A549 (cell line): ENCODE results near the gene GREB1. TPM values are rescaled to one million over a fixed set of nuclear protein-coding genes. Genes with fewer than 3 reads are reported as not detected.

Source experiments
- ATAC-seq, 2 experiments: fragments of 200-7000 bp in 1 of 2; fragments of >200 bp in 1 of 2; cut with Nextera tagmentation in 1 of 2; cut with Tn5 transposase in 1 of 2; 3 replicates each; pipeline versions ENCODE4 v1.8.0 to v1.9.1; 2018 to 2020; ENCODE audit warnings: mild to moderate bottlenecking in 1 of 2, moderate library complexity in 1 of 2
- CTCF ChIA-PET: fragments of 300-600 bp; sonication (Branson Sonifier 250); formaldehyde crosslinking; extraction: SDS; loops from one replicate; lab custom pipeline; 2021; ENCODE audit warnings: antibody characterized with exemption, inconsistent platforms; lab: Yijun Ruan, JAX
- POLR2A ChIA-PET: fragments of 350-600 bp; formaldehyde crosslinking; extraction: SDS; loops from one replicate; lab custom pipeline; 2021; ENCODE audit warnings: antibody characterized with exemption, inconsistent platforms; lab: Yijun Ruan, JAX
- DNase-seq, 2 experiments: peaks; one replicate each; pipeline versions ENCODE4 v3.0.0 to v3.0.0-alpha.2; 2011 to 2016; ENCODE audit warnings: low read depth in 1 of 2, low spot score in 1 of 2
- FAIRE-seq: peaks from 2 replicates; lab custom pipeline; 2011; peaks lifted over from hg19 to GRCh38; lab: Jason Lieb, UNC
- H3K27ac ChIP-seq, 2 experiments: fragments of >200 bp; sonication (Bioruptor Twin); formaldehyde crosslinking; 3 replicates each; pipeline ENCODE4 v1.5.1; 2016 to 2017
- H3K4me1 ChIP-seq: fragments of >200 bp; sonication (Bioruptor Twin); formaldehyde crosslinking; 3 replicates; pipeline ENCODE4 v1.6.1; 2016
- H3K4me2 ChIP-seq: fragments of >200 bp; sonication (Bioruptor Twin); formaldehyde crosslinking; 3 replicates; pipeline ENCODE4 v1.6.1; 2016
- H3K4me3 ChIP-seq: fragments of >200 bp; sonication (Bioruptor Twin); formaldehyde crosslinking; 3 replicates; pipeline ENCODE4 v1.5.1; 2016
- H3K9me3 ChIP-seq: fragments of >200 bp; sonication (Bioruptor Twin); formaldehyde crosslinking; 3 replicates; pipeline ENCODE4 v1.6.1; 2016
- BHLHE40 ChIP-seq: IDR thresholded peaks from 2 replicates; pipeline ENCODE4 v1.6.1; 2012; ENCODE audit warnings: low read depth, low read length, inconsistent platforms
- CBX8 ChIP-seq: fragments of 200-600 bp; sonication (generic); IDR thresholded peaks from 2 replicates; pipeline ENCODE4 v1.6.1; 2016
- CHD4 ChIP-seq: fragments of 200-600 bp; sonication (generic); IDR thresholded peaks from 2 replicates; pipeline ENCODE4 v1.6.1; 2016; ENCODE audit warnings: antibody characterized with exemption, mild to moderate bottlenecking, borderline replicate concordance
- EHF ChIP-seq: fragments of 250-450 bp; sonication (Bioruptor Pico); IDR thresholded peaks from 2 replicates; pipeline ENCODE4 v1.5.0; 2020; ENCODE audit warnings: mild to moderate bottlenecking
- EHMT2 ChIP-seq: fragments of 200-600 bp; sonication (generic); IDR thresholded peaks from 2 replicates; pipeline ENCODE4 v1.6.1; 2016; ENCODE audit warnings: antibody characterized with exemption, low read depth, mild to moderate bottlenecking, moderate library complexity
- EP300 ChIP-seq, 2 experiments: fragments of >200 bp; sonication (Bioruptor Twin); formaldehyde crosslinking; IDR thresholded peaks; 2 replicates in 1 of 2; 3 replicates in 1 of 2; pipeline ENCODE4 v1.6.1; 2016 to 2017
- FOXS1 ChIP-seq: fragments of 250-450 bp; sonication (Bioruptor Pico); IDR thresholded peaks from 2 replicates; pipeline ENCODE4 v1.5.0; 2020; ENCODE audit warnings: mild to moderate bottlenecking, moderate library complexity
- GATA3 ChIP-seq: IDR thresholded peaks from 2 replicates; pipeline ENCODE4 v1.6.1; 2012; ENCODE audit warnings: borderline replicate concordance
- HES2 ChIP-seq: fragments of >200 bp; sonication (Bioruptor Twin); formaldehyde crosslinking; IDR thresholded peaks from 2 replicates; pipeline ENCODE4 v1.6.1; 2016
- HOXA7 ChIP-seq: fragments of 250-450 bp; sonication (Bioruptor Pico); IDR thresholded peaks from 2 replicates; pipeline ENCODE4 v1.5.0; 2020; ENCODE audit warnings: mild to moderate bottlenecking, moderate library complexity
- HOXB5 ChIP-seq: fragments of 250-450 bp; sonication (Bioruptor Pico); IDR thresholded peaks from 2 replicates; pipeline ENCODE4 v1.5.0; 2020; ENCODE audit warnings: mild to moderate bottlenecking, moderate library complexity
- KDM1A ChIP-seq: fragments of 200-600 bp; sonication (generic); IDR thresholded peaks from 2 replicates; pipeline ENCODE4 v1.6.1; 2016; ENCODE audit warnings: low read depth, mild to moderate bottlenecking
- MAFK ChIP-seq: fragments of 450-650 bp; IDR thresholded peaks from 2 replicates; pipeline ENCODE4 v1.6.1; 2014; ENCODE audit not compliant: partially characterized antibody
- NFE2L2 ChIP-seq: fragments of 150-350 bp; conservative IDR thresholded peaks from 2 replicates; pipeline ENCODE4 v1.6.1; 2014; ENCODE audit warnings: low read length
- NR3C1 ChIP-seq: fragments of >200 bp; sonication (Bioruptor Twin); formaldehyde crosslinking; IDR thresholded peaks from 3 replicates; pipeline ENCODE4 v1.6.1; 2017
- RARB ChIP-seq: fragments of 250-450 bp; sonication (Bioruptor Pico); IDR thresholded peaks from 2 replicates; pipeline ENCODE4 v1.8.0; 2021; ENCODE audit warnings: mild to moderate bottlenecking, moderate library complexity
- SREBF2 ChIP-seq: fragments of 450-650 bp; IDR thresholded peaks from 2 replicates; pipeline ENCODE4 v1.6.1; 2014; ENCODE audit warnings: mild to moderate bottlenecking, moderate library complexity
- ZC3H11A ChIP-seq: fragments of 450-650 bp; IDR thresholded peaks from 2 replicates; pipeline ENCODE4 v1.6.1; 2014; ENCODE audit warnings: antibody characterized with exemption, mild to moderate bottlenecking
- ZNF302 ChIP-seq: fragments of 250-450 bp; sonication (Bioruptor Pico); IDR thresholded peaks from 2 replicates; pipeline ENCODE4 v1.9.0; 2021; ENCODE audit warnings: inconsistent platforms, mild to moderate bottlenecking, moderate library complexity
- ZSCAN20 ChIP-seq: fragments of 250-450 bp; sonication (Bioruptor Pico); IDR thresholded peaks from 2 replicates; pipeline ENCODE4 v1.8.0; 2022; ENCODE audit warnings: mild to moderate bottlenecking, moderate library complexity
- whole genome bisulfite sequencing: methylation state at CpG from one replicate; pipeline ENCODE4 v1.1.6; 2017; ENCODE audit errors: missing lambda C conversion rate; 5-methylcytosine and 5-hydroxymethylcytosine counted together
- polyA plus RNA-seq, 4 experiments: library from polyadenylated mRNA; depleted of rRNA in 3 of 4; stranded (reverse); fragments of >200 nt; fragmentation: RNase III in 1 of 4; extraction: RNeasy Plus Mini Kit Qiagen cat#74134 plus additional on column Dnase treatment in 1 of 4; gene quantifications; 2 replicates in 3 of 4; 3 replicates in 1 of 4; pipeline ENCODE4 v1.2.3, GENCODE V29; 2011 to 2017

GREB1 gene
- polyA plus RNA-seq, 2 of the 4 experiments (the other 2 are of a cell fraction) = 1.1 to 1.3 TPM

GRCh38 chr2:11629851-11630250 lies 96.0 kb downstream of the GREB1 start:
- CTCF ChIA-PET = interaction anchor here (1.1 to 3.9 kb wide), 3 partner anchors 46 to 497 kb away, joined by 3 to 20 read pairs (median 3); a partner anchor contains a TSS
- Histone ChIP-seq H3K27ac (no peak overlapping the region), H3K4me1 (no peaks in the 10 kb centered on the region), H3K4me2 (no peak overlapping the region), H3K4me3 (no peak overlapping the region), H3K9me3 (0 out of 3 replicates have a peak, but pooled peaks cover 3% of the 10 kb centered on the region)
- ATAC-seq (no peak; a peak in 1 of 6 replicates), FAIRE-seq (no peak), DNase-seq (no peak)
- WGBS = 70% methylated on average over 11 of the region's 11 CpGs
- TF ChIP-seq HOXB5 (CRISPR knock-in tag) (no peak), HES2 (no peak), EHF (CRISPR knock-in tag) (no peak), ZSCAN20 (CRISPR knock-in tag) (no peak), CHD4 (no peak), ZC3H11A (no peak), SREBF2 (no peak)
- POLR2A ChIA-PET = no interaction called here

- H3K9me3 ChIP-seq = 0 out of 3 replicates have a peak, but pooled peaks cover 3% of the 10 kb centered on the region
- ChIA-PET CTCF (interaction anchor here (1.1 to 3.9 kb wide), 4 partner anchors 16 to 499 kb away, joined by 3 to 20 read pairs (median 4); no protein-coding TSS in a partner anchor), POLR2A (no interaction called here)
- WGBS = 59% methylated on average over 4 of the region's 4 CpGs
- H3K4me1 ChIP-seq = no peaks in the 10 kb centered on the region
- no peak for TF ChIP-seq HOXA7
- TF ChIP-seq GATA3 = no peak
- no peak for TF ChIP-seq FOXS1 (CRISPR knock-in tag)
- TF ChIP-seq NFE2L2 = no peak
- no peak for TF ChIP-seq EP300 (IDR thresholded peaks at IDR 0.05)
- no peak for TF ChIP-seq KDM1A
- TF ChIP-seq RARB = no peak
- TF ChIP-seq ZC3H11A = no peak
- no peak for TF ChIP-seq SREBF2
- TF ChIP-seq CBX8 = no peak
- no peak for TF ChIP-seq BHLHE40
- no peak for TF ChIP-seq EHMT2
- H3K27ac ChIP-seq = no peak overlapping the region
- FAIRE-seq = no peak
- H3K4me3 ChIP-seq = no peak overlapping the region
- H3K4me2 ChIP-seq = no peak overlapping the region
- no peak for ATAC-seq
- no peak for DNase-seq
These were observed 97.0 kb downstream of the GREB1 start for GRCh38 chr2:11630855-11631254.

- CTCF ChIA-PET = interaction anchor here (1.3 to 3.9 kb wide), 3 partner anchors 15 to 500 kb away, joined by 3 to 20 read pairs (median 5); no protein-coding TSS in a partner anchor
- FAIRE-seq = no peak
- 75% methylated on average over 7 of the region's 7 CpGs for WGBS
These were observed 97.6 kb downstream of the GREB1 start for GRCh38 chr2:11631462-11631861.

GRCh38 chr2:11633923-11634478 lies 100.2 kb downstream of the GREB1 start:
- H3K4me2 ChIP-seq = no peak overlapping the region
- TF ChIP-seq ZSCAN20 (CRISPR knock-in tag) = no peak
- no peak overlapping the region for H3K27ac ChIP-seq
- DNase-seq = no peak
- FAIRE-seq = no peak
- WGBS = 71% methylated on average over 28 of the region's 28 CpGs
- ChIA-PET CTCF (interaction anchor here (0.6 to 1.9 kb wide), 4 partner anchors 13 to 81 kb away, joined by 3 to 6 read pairs (median 4); no protein-coding TSS in a partner anchor), POLR2A (no interaction called here)
- no peak for ATAC-seq
- H3K4me3 ChIP-seq = no peak overlapping the region
- no peaks in the 10 kb centered on the region for H3K9me3 ChIP-seq
- H3K4me1 ChIP-seq = no peaks in the 10 kb centered on the region

More at GRCh38 chr2:11631462-11631861, 97.6 kb downstream of the GREB1 start:
- Histone ChIP-seq H3K4me2 (no peak overlapping the region), H3K9me3 (0 out of 3 replicates have a peak, but pooled peaks cover 3% of the 10 kb centered on the region), H3K27ac (no peak overlapping the region), H3K4me3 (no peak overlapping the region), H3K4me1 (no peaks in the 10 kb centered on the region)
- ATAC-seq = no peak
- no peak for TF ChIP-seq NR3C1
- TF ChIP-seq MAFK = no peak
- no peak for TF ChIP-seq HOXB5 (CRISPR knock-in tag)
- no peak for TF ChIP-seq ZNF302
- TF ChIP-seq, all 56 proteins: peak for 0
- peak in 1 of 2 experiments; percentile 12 for DNase-seq
- POLR2A ChIA-PET = no interaction called here
